BLaER1 (cell line): Measurements from ENCODE around the gene TXLNG.

ENCODE experiments used
- H3K27ac ChIP-seq: shearing (Covaris generic); formaldehyde crosslinking; 2 replicates; pipeline ENCODE4 v1.8.1; 2022
- H3K27me3 ChIP-seq: shearing (Covaris generic); formaldehyde crosslinking; 2 replicates; pipeline ENCODE4 v1.8.1; 2022
- H3K36me3 ChIP-seq: shearing (Covaris generic); formaldehyde crosslinking; 2 replicates; pipeline ENCODE4 v1.8.1; 2022
- H3K4me1 ChIP-seq: shearing (Covaris generic); formaldehyde crosslinking; 2 replicates; pipeline ENCODE4 v1.8.1; 2022
- H3K4me2 ChIP-seq: shearing (Covaris generic); formaldehyde crosslinking; 2 replicates; pipeline ENCODE4 v1.8.1; 2022
- H3K4me3 ChIP-seq: shearing (Covaris generic); formaldehyde crosslinking; 2 replicates; pipeline ENCODE4 v1.8.1; 2022
- H3K9ac ChIP-seq: shearing (Covaris generic); formaldehyde crosslinking; 2 replicates; pipeline ENCODE4 v1.8.1; 2022
- H3K9me3 ChIP-seq: shearing (Covaris generic); formaldehyde crosslinking; 2 replicates; pipeline ENCODE4 v1.8.1; 2022
- H4K20me1 ChIP-seq: shearing (Covaris generic); formaldehyde crosslinking; 2 replicates; pipeline ENCODE4 v1.8.1; 2022
- Cebpa-rat ChIP-seq: shearing (Covaris generic); IDR thresholded peaks from 2 replicates; pipeline ENCODE4 v1.8.1; 2022

TXLNG gene

GRCh38 chrX:16838202-16839066 is 52.2 kb downstream of the TXLNG start:
- Histone ChIP-seq H3K4me1 (no peaks in the 10 kb centered on the region), H3K4me2 (no peak overlapping the region), H3K9ac (no peak overlapping the region), H3K27ac (no peak overlapping the region), H3K27me3 (no peaks in the 10 kb centered on the region), H3K4me3 (no peak overlapping the region), H3K9me3 (no peaks in the 10 kb centered on the region), H4K20me1 (peaks cover 18% of the 10 kb centered on the region; the same call in 1 of the 2 replicates), H3K36me3 (peaks cover 97% of the 10 kb centered on the region)
- no peak for TF ChIP-seq Cebpa-rat

GRCh38 chrX:16839219-16839851 is 53.1 kb downstream of the TXLNG start:
- peaks cover 22% of the 10 kb centered on the region; the same call in 1 of the 2 replicates for H4K20me1 ChIP-seq
- H3K27ac ChIP-seq, result no peak overlapping the region
- TF ChIP-seq Cebpa-rat, result no peak
- no peaks in the 10 kb centered on the region for H3K27me3 ChIP-seq
- no peaks in the 10 kb centered on the region for H3K4me1 ChIP-seq
- peaks cover 95% of the 10 kb centered on the region for H3K36me3 ChIP-seq
- no peaks in the 10 kb centered on the region for H3K9me3 ChIP-seq
- no peak overlapping the region for H3K9ac ChIP-seq
- H3K4me3 ChIP-seq, result no peak overlapping the region
- H3K4me2 ChIP-seq, result no peak overlapping the region

- H3K36me3 ChIP-seq, result peaks cover 93% of the 10 kb centered on the region
- TF ChIP-seq Cebpa-rat, result no peak
- no peaks in the 10 kb centered on the region for H3K27me3 ChIP-seq
- no peak overlapping the region for H3K4me2 ChIP-seq
- H3K9me3 ChIP-seq, result no peaks in the 10 kb centered on the region
- H4K20me1 ChIP-seq, result peaks cover 22% of the 10 kb centered on the region; the same call in 1 of the 2 replicates
- H3K4me1 ChIP-seq, result no peaks in the 10 kb centered on the region
- no peak overlapping the region for H3K9ac ChIP-seq
- no peak overlapping the region for H3K4me3 ChIP-seq
- no peak overlapping the region for H3K27ac ChIP-seq
Measured at GRCh38 chrX:16839852-16840460, 53.7 kb downstream of the TXLNG start.

- no peaks in the 10 kb centered on the region for H3K4me1 ChIP-seq
- H3K36me3 ChIP-seq, result peaks cover 93% of the 10 kb centered on the region
- H3K9me3 ChIP-seq, result no peaks in the 10 kb centered on the region
- H3K4me2 ChIP-seq, result no peak overlapping the region
- no peaks in the 10 kb centered on the region for H3K27me3 ChIP-seq
- H3K4me3 ChIP-seq, result no peak overlapping the region
- H3K9ac ChIP-seq, result no peak overlapping the region
- no peak for TF ChIP-seq Cebpa-rat
- no peak overlapping the region for H3K27ac ChIP-seq
- peaks cover 37% of the 10 kb centered on the region; the same call in 1 of the 2 replicates for H4K20me1 ChIP-seq
Measured at GRCh38 chrX:16842684-16843083, 56.4 kb downstream of the TXLNG start.

DNA sequence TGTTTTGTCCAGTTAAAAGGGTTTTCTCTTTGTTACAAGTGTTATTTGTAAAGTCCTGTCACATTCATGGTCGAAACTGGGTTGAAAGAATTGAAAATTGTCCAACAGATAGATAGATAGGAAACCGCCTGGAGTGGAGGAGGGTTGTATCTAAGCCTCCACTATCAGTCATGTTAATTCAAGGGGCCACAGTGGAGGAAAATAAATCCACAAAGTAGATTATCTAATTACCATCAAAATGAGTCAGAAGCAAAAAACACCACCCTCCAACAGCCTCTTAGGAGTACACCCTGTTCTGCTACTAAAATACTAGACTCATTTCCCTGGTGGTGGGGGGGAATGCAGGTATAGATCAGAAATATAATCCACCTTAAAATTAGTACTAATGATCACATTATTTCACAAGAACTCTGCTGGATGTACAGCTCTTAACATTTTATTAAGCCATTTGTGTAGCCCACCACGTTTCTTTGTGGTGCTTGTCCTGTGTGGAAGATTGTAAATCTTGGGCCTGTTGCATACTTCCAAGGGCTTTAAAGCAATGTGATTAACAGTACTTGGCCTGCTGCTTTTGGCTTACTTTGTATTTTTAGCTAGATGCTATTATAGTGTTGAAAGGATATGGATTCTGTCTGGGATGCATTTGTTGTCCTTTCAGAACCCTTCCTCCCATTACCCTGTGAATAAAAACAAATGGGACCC is 57.1 kb downstream of the TXLNG start:
- no peak for TF ChIP-seq Cebpa-rat
- Histone ChIP-seq H3K27me3 (no peaks in the 10 kb centered on the region), H3K4me3 (no peak overlapping the region), H3K9ac (no peak overlapping the region), H3K36me3 (peaks cover 93% of the 10 kb centered on the region), H3K27ac (no peak overlapping the region), H3K4me2 (no peak overlapping the region), H4K20me1 (peaks cover 37% of the 10 kb centered on the region; the same call in 1 of the 2 replicates), H3K4me1 (no peaks in the 10 kb centered on the region), H3K9me3 (no peaks in the 10 kb centered on the region)

GRCh38 chrX:16845686-16846085 is 59.4 kb downstream of the TXLNG start:
- H3K4me3 ChIP-seq, result no peak overlapping the region
- H3K9me3 ChIP-seq, result no peaks in the 10 kb centered on the region
- no peak overlapping the region for H3K4me2 ChIP-seq
- H3K27ac ChIP-seq, result no peak overlapping the region
- H4K20me1 ChIP-seq, result peaks cover 34% of the 10 kb centered on the region; the same call in 1 of the 2 replicates
- no peaks in the 10 kb centered on the region for H3K4me1 ChIP-seq
- no peak for TF ChIP-seq Cebpa-rat
- no peak overlapping the region for H3K9ac ChIP-seq
- H3K27me3 ChIP-seq, result no peaks in the 10 kb centered on the region
- H3K36me3 ChIP-seq, result peaks cover 83% of the 10 kb centered on the region

- Histone ChIP-seq H4K20me1 (peaks cover 52% of the 10 kb centered on the region), H3K4me3 (no peak overlapping the region), H3K27me3 (no peaks in the 10 kb centered on the region), H3K4me1 (no peaks in the 10 kb centered on the region), H3K27ac (no peak overlapping the region), H3K36me3 (peaks cover 77% of the 10 kb centered on the region), H3K9ac (no peak overlapping the region), H3K4me2 (no peak overlapping the region), H3K9me3 (no peaks in the 10 kb centered on the region)
- TF ChIP-seq Cebpa-rat, result no peak
Measured at GRCh38 chrX:16848541-16848940, 62.3 kb downstream of the TXLNG start.

GRCh38 chrX:16851421-16851820 is 65.2 kb downstream of the TXLNG start:
- Histone ChIP-seq H3K9ac (no peak overlapping the region), H3K27ac (no peak overlapping the region), H3K36me3 (peaks cover 78% of the 10 kb centered on the region), H3K4me2 (no peak overlapping the region), H3K4me1 (no peaks in the 10 kb centered on the region), H3K9me3 (no peaks in the 10 kb centered on the region), H3K27me3 (no peaks in the 10 kb centered on the region), H4K20me1 (peaks cover 61% of the 10 kb centered on the region), H3K4me3 (no peak overlapping the region)
- TF ChIP-seq Cebpa-rat, result no peak

GRCh38 chrX:16851827-16852226 is 65.6 kb downstream of the TXLNG start:
- H3K9ac ChIP-seq, result no peak overlapping the region
- peaks cover 77% of the 10 kb centered on the region for H3K36me3 ChIP-seq
- H3K27ac ChIP-seq, result no peak overlapping the region
- no peak overlapping the region for H3K4me2 ChIP-seq
- TF ChIP-seq Cebpa-rat, result no peak
- peaks cover 58% of the 10 kb centered on the region for H4K20me1 ChIP-seq
- no peaks in the 10 kb centered on the region for H3K9me3 ChIP-seq
- no peak overlapping the region for H3K4me3 ChIP-seq
- no peaks in the 10 kb centered on the region for H3K27me3 ChIP-seq
- no peaks in the 10 kb centered on the region for H3K4me1 ChIP-seq
